GM23248 (cell line): Measurements from ENCODE around the gene EMC10.

Experiments
- EZH2 ChIP-seq: fragments of 200-600 bp; sonication (generic); IDR thresholded peaks from 2 replicates; pipeline ENCODE4 v1.6.1; 2018; ENCODE audit warnings: antibody characterized with exemption, mild to moderate bottlenecking; ENCODE audit not compliant: insufficient read depth, poor library complexity, severe bottlenecking
- EZH2phosphoT487 ChIP-seq: fragments of 200-600 bp; sonication (generic); IDR thresholded peaks from 2 replicates; pipeline ENCODE4 v1.6.1; 2018; ENCODE audit warnings: antibody characterized with exemption, moderate library complexity, mild to moderate bottlenecking, low read depth; ENCODE audit not compliant: insufficient read depth

DNA sequence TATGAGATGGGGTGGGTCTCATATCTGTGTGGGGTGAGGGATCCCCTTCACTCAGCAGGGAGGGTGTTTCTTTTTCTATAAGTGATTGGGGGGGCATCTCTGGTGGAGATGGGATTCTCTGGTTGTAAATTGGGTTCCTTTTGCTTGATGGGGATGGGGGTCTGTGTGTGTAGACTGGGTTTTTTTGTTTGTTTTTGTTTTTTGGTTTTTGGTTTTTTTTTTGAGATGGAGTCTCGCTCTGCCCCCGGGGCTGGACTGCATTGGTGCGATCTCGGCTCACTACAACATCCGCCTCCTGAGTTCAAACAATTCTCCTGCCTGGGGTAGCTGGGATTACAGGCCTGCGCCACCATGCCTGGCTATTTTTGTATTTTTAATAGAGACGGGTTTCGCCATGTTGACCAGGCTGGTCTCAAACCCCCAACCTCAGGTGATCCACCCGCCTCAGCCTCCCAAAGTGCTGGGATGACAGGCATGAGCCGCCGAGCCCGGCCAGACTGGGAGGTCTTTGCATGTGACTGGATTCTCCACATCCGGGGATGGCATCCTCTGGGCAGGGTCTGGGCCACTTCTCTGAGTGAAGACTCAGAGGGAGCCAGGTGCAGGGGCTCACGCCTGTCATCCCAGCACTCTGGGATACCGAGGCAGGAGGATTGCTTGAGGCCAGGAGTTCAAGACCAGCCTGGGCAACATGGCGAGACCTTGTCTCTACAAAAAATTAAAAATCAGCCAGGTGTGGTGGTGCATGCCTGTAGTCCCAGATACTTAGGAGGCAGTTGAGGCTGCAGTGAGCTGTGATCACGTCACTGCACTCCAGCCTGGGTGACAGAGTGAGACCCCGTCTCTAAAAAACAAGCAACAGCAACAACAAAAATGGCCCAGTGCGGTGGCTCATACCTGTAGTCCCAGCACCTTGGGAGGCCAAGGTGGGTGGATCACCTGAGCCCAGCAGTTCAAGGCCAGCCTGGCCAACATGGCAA, 42.8 kb upstream of the EMC10 start:
- no peak for TF ChIP-seq EZH2phosphoT487
- no peak for TF ChIP-seq EZH2
